ENCODE data around the gene NEK1.
"Not testable (repeated sequence)": the region's sequence is repeated elsewhere in the genome, so short reads cannot be mapped to it uniquely, and the experiment has no call there.

Gene NEK1

DNA sequence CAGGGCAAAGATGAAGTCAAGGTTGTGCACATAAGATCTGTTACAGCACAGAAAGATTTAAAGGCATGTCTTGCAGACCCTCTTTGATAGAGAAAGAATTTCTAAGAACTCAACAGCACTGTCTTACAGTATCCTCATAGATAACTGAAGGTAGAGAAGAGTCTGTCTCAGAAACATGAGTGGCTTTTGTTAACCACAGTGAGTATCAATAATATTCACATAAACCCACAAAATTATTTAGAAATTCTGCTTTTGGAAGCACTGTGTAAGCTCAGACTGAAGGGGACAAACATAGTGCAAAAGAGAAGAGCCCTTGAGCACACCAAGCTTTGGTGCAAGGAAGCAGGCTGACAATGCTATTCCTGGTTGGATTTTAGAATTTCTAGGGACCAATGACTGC lies 175.6 kb downstream of the NEK1 start:
- DNase-seq (ENCODE audit: low read depth in 4 of 4, low spot score in 1 of 4) = no peak

DNA sequence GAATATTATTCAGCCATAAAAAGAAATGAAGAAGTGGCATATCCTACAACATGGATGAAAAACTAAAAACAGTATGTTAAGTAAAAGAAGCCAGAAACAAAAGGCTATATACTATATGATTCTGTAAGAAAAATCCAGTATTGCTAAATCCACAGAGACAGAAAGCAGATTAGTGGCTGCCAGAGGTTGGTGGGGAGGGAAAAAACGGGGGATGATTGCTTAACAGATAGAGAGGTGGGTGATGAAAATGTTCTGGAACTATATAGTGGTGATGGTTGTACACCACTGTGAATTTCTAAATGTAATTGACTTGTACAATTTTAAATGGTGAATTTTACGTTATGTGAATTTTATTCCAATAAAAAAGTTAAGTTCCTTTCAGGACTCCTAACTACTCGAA lies 184.0 kb downstream of the NEK1 start:
- no peak for DNase-seq (ENCODE audit: low read depth in 4 of 4, low spot score in 1 of 4)

DNA sequence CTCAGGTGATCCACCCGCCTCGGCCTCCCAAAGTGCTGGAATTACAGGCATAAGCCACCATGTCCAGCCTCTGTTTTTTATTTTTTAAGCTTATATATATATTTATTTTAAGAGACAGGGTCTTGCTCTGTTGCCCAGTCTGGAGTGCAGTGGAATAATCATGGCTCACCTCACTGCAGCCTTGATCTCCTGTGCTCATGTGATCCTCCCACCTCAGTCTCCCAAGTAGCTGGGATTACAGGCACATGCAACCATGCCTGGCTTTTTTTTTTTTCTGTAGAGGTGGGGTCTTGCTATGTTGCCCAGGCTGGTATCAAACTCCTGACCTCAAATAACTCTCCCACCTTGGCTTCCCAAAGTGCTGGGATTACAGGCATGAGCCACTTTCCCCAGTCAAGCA lies 184.7 kb downstream of the NEK1 start:
- DNase-seq (ENCODE audit: low read depth in 4 of 4, low spot score in 1 of 4) = not testable (repeated sequence)

DNA sequence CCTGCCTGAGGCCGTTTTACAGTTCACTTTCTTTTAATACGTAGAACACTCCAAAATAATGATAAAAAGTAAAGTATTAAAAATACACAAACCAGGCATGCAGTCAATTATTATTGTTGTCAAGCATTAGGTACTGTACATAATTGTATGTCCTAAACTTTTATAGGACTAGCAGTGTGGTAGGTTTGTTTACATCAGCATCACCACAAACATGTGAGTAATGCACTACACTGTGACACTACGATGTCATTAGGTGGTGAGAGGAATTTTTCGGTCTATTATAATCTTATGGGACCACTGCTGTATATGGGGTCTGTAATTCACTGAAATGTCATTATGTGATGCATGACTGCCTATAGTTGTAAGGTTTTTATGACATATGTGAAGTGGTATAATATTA lies 192.1 kb downstream of the NEK1 start:
- DNase-seq (ENCODE audit: low read depth in 4 of 4, low spot score in 1 of 4) = no peak

DNA sequence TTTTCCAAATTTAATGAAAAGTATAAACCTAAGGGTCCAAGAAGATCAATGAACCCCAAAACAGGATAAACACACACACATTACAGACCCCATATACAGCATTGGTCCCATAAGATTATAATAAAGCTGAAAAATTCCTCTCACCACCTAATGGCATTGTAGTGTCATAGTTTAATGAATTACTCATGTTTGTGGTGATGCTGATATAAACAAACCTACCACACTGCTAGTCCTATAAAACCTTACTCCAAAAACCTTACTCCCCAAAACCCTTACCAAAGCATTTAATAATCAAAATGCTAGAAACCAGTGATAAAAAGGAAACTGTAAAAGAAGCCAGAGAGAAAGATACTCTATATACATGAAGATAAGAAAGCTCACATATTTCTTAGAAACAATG lies 193.5 kb downstream of the NEK1 start:
- no peak for DNase-seq (ENCODE audit: low read depth in 4 of 4, low spot score in 1 of 4)

DNA sequence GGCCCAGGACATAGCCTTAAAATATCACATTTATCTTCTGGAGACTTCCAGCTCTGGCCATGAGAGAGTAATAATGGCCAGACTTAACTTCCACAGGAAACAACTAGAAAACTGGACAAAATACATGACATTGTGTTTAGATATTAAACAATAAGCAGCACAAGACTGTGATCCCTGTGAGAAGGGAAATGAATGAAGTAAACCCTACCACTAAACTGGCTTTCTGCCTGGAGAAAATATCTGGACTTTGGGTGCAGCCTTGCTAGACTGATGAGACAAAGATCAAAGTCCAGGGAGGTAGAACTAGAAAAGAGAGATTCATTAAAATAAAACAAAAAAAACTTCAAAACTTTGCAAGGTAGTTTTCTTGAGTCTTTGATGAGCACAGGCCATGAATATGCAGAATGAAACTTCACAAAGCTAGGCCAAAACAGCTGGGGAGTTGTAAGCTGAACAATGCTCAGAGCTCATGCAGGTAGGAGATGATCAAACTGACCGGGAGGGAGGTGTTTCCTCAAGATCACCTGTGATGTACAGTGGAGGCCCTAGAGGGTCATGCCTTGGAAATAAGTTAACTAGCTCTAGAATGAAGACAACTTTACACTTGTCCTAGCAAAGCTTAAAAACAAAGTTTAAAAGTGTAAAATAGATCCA lies 194.6 kb downstream of the NEK1 start:
- DNase-seq (ENCODE audit: low read depth in 4 of 4, low spot score in 1 of 4) = no peak

DNA sequence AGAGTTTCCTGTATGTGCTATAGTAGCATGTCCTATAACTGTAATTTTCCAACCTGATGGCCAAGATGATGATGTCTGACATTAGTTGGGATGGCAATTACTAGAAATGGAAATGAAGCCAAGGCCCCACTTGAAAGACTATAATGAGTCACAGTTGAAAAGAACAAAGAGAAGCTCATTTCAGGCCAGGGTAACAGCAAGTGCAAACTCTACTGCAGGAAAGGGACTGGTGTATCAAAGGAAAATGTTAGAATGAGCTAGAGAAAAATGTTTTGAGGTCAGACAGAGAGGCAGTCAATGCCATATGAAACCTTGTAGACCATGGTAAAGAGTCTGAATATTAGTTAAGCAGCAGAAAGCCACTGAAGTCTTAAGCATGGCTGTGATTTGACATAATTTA lies 195.4 kb downstream of the NEK1 start:
- no peak for DNase-seq (ENCODE audit: low read depth in 4 of 4, low spot score in 1 of 4)

DNA sequence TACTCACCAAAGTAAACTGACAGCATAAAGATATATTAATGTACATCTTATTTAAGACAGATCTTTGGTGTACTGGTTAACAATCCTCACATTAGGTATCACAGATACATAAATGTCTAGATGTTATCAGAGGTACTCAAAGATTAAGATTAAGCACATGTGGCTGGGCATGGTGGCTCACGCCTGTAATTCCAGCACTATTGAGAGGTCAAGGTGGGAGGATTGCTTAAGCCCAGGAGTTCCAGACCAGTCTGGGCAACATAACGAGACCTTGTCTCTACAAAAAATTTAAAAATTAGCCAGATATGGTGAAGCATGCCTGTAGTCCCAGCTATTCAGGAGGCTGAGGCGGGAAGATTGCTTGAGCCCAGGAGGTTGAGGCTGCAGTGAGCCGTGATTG lies 195.9 kb downstream of the NEK1 start:
- no peak for DNase-seq (ENCODE audit: low read depth in 4 of 4, low spot score in 1 of 4)

DNA sequence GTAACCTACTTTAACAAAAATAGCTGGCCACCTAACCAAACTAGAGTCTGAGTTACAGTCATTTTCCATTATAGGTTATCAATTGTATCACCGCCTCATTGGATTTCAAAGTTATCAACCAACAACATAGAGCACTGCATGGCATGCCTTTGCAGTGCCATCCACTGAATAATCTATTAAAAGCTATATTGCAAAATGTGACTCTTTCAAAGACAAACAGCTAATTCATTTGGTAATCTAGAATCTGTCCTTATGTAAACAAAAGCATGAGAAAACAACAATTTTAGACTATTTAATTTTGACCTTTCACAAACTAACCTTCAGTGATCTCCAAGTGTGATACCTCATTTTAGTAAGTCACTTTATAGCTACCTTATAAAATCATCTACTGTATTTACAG lies 197.5 kb downstream of the NEK1 start:
- DNase-seq (ENCODE audit: low read depth in 4 of 4, low spot score in 1 of 4) = no peak

DNA sequence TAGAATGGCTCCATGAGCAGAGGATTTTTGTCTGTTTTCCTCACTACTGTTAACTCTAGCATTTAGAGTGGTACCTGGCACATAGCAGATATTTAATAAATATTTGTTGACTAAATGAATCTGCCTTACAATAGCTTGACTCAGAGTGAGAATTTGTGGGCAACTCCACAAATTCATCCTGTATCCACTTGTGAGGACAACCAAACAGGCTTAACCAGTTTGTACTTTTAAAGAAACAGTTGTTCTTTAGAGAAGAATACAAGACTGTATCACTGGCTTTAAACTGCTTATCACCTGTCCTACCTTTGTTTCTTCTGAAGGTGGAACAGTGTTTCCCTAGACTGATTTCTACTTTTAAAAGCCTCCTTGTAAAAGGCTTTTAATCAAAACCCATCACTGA lies 200.3 kb downstream of the NEK1 start:
- DNase-seq (ENCODE audit: low read depth in 4 of 4, low spot score in 1 of 4) = no peak

DNA sequence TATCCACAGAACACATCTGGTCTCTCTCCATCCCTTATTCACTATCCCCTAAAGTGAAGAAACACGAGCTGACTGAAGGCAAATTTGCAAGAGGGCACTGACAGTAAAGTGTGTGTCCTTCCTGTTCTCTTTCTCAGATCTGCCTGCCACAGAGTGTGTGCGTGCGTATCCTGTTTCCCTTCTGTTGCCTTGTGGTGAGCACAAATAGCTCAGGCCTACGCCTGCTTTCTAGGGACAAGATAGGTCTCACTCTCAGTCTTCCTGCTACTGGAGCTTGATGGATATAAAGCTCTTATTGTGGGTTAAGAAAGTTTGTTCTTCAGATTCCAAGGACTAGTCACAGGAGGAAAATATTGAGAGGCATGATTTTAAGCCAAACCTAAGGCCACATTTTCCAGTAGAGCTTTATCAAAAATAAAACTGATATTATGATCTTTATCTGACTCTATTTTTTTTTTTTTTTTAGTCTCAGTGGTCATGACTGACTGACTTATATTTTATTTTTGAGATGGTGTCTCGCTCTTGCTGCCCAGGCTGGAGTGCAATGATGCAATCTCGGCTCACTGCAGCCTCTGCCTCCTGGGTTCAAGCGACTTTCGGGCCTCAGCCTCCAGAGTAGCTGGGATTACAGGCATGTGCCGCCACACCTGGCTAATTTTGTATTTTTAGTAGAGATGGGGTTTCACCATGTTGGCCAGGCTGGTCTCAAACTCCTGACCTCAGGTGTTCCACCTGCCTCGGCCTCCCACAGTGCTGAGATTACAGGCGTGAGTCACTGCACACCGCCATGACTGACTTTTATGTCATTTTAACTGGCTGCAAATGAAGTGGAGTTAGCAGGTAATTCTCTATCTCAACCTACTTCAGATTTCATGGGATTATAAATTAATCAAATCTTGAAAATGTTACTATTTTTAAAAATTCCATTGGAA lies 201.3 kb downstream of the NEK1 start:
- peak in 2 of 4 experiments; percentile 7 to 9 for DNase-seq (ENCODE audit: low read depth in 4 of 4, low spot score in 1 of 4)

DNA sequence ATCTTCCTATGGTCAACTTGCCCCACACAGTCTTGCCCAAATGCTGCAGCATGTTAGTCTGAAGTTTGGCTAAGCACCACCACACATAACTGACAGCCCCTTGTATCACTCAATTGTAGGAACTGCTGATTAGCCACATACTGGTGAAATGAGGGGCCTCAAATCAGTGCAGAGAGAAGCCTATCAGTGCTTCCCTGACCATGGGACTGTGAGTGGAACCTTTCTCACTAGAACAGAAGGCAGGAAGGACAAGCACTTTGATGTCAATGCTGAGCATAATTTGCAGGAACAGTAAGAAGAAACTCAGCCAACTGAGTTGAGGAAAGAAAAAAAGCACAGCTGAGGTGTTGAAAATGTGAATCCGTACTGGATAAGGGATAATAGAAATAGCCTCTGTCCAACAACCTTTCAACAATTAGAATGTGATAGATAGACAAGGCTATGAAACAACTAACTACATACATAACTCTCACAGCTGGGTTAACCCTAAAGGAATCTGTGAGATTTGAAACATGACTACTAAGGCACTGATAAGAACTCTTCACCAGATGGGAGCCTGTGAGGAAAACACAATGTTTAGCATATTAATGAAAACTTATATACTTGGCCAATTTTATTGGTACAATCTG lies 205.1 kb downstream of the NEK1 start:
- no peak for DNase-seq (ENCODE audit: low read depth in 4 of 4, low spot score in 1 of 4)

DNA sequence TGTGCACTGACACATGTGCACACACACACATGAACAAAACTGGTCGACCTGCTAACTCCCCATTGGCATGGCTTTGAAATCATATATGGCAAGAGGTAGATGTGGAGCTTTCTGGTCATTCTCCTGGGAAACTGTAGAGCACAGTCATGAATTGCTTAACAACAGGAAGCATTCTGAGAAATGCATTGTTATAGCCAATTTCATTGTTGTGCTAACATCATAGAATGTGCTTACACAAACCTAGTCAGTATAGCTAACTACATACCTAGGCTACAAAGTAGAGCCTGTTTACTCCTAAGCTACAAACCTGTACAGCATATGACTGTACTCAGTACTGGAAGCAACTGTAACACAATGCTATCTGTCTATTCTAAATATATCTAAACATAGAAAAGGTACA lies 207.4 kb downstream of the NEK1 start:
- no peak for DNase-seq (ENCODE audit: low read depth in 4 of 4, low spot score in 1 of 4)

DNA sequence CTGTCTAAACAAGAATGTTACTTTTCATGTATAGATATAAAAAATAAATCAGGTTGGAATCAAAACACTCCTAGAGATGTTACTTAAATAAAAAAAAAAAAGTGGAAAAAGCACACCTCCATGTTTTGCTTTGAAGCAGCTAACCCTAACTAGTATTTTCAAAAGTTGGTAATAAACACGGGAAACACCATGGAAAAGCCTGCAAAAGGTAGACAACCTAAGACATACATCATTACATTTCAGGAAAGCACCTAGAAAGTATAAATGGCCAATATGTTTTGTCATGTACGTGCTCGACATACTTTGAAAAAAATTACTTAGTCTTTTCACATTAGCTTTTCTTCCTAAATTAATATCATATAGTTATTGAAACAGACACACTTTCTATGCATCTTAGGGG lies 211.6 kb downstream of the NEK1 start:
- DNase-seq (ENCODE audit: low read depth in 4 of 4, low spot score in 1 of 4) = no peak

DNA sequence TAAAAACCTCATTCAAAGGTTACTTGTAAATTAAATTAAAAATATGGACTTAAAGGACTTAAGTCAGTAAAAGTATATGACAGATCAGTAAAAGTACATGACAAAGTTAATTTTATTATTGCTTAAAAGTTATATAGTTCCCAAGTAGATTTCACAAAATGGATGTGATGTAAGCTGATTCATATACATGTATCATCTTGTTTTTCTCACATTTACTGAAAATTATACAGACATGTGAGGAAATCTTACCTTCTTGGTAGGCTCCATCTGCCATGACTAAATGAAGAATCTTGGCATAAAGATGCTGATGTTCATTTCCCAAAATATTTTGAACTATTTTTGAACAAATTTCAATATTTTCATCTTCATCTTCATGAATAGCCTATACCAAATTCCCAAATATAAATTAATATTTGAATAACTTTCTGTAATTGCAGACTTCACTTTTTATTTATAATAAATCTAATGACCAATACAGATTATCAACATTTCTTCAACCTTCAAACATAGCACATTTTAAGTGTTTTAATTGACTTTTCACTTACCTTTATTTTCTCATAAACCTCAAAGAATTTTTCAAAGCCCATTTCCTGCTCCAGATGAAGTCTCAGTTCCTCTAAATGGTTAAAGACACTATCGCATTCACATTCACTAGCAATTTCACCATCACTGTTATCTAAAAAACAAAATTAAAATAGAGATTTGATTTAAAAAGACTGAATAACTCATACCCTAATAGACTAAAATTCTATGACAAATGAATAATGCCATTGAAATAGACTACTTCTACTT lies 212.2 kb downstream of the NEK1 start:
- no peak for DNase-seq (ENCODE audit: low read depth in 4 of 4, low spot score in 1 of 4)

DNA sequence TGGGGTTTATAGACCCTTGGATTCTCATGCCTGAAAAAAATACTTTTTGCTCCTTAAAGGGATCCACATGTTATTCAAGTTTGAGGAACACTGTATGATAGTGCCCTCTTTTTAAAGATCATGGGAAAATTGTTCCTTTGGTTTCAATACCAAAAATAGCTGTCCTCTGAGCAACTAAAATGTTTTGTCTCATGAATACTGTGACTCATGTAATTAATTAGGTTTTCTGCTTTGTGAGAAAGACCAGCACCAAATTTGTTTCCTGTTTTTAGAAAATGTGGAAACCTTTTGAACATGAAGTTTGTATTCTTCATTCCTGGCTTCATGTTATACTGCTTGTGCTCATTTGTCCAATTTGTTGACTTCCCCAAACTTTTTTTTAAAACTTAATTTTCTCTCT lies 214.1 kb downstream of the NEK1 start:
- no peak for DNase-seq (ENCODE audit: low read depth in 4 of 4, low spot score in 1 of 4)

DNA sequence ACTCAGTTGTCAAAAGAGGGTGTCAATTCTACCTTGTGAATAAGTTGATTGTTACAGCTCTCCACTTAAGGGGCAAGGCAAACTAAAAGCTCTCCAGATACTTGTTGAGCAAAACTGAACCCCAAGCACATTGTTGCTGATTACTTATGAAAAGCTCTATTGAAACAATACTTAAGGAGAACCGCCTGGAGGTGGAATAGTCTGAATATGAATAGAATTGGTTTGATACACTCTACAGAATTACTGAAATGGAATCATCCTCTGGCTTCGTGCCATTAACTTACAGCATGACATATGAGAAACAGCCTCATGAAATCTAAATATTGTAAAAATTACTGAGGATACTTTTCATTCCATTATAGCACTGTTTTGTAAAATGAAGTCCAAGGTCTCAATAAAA lies 214.6 kb downstream of the NEK1 start:
- no peak for DNase-seq (ENCODE audit: low read depth in 4 of 4, low spot score in 1 of 4)

DNA sequence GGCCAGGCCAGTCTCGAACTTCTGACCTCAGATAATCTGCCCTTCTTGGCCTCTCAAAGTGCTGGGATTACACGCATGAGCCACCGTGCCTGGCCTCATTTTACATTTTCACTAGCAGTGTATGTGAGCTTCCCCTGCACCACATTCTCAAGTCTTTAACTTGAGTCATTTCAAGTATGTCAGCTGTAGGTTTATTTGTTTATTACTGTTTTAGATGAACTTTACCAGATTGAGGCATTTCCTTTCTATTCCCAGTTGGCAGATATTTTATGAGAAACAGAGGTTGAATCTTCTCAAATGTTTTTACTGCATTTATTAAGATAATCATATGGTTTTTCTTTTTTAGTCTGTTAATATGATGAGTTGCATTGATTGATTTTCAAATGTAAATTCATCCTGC lies 227.0 kb downstream of the NEK1 start:
- DNase-seq (ENCODE audit: low read depth in 4 of 4, low spot score in 1 of 4) = no peak

DNA sequence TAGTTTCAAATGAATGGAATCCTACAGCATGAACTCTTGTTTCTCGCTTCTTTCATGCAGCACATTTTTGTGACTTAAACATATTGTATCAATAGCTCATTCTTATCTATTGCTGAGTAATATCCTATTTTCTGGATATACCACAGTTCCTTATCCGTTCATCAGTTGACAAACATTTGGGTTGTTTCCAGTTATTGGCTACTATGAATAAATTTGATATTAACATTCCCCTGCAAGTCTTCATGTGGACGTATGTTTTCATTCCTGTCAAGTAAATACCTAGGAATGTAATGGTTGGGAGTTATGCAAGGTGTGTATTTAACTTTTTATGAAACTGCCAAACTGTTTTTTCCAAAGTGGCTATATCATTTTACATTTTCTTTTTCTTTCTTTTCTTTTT lies 227.6 kb downstream of the NEK1 start:
- no peak for DNase-seq (ENCODE audit: low read depth in 4 of 4, low spot score in 1 of 4)

DNA sequence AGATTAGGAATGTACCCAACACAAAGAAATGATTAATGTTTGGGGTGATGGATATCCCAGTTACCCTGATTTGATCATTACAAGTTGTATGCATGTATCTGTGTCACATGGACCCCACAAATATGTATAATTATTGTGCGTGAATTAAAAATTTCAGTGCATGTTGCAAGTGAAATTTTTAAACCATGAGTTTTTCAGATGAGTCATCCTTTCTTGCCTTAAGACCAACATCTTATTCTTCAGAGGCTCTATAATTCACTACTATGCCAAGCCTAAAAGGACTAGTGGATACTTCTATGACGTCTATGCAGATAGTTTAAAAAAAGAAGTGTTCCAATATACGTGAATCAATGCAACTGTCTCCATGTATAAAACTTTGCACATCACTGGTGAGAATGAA lies 228.7 kb downstream of the NEK1 start:
- no peak for DNase-seq (ENCODE audit: low read depth in 4 of 4, low spot score in 1 of 4)

DNA sequence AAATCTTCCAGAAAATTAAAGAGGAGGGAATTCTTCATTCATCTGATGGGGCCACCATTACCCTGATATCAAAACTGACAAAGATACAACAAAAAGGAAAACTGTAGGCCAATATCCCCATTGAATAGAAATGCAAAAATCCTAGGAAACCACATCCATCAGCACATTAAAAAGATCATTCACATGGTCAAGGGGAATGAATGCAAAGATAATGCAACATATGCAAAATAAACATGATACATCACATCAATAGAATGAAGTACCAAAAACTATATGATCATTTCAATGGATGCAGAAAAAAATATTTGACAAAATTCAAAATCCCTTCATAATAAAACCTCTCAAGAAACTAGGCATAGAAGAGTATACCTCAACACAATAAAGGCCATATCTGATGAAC lies 232.7 kb downstream of the NEK1 start:
- no peak for DNase-seq (ENCODE audit: low read depth in 4 of 4, low spot score in 1 of 4)

Data from stimulated activated CD4-positive, alpha-beta T cell treated with anti-CD3 and anti-CD28 coated beads, Interleukin-1b, Interleukin-23, amount 100 ng/mL, for 24 hours (primary cell).